CD4-positive, alpha-beta T cell treated with Interleukin-4 for 4 hours (primary cell): ENCODE data around the gene OS9.
"Not testable (repeated sequence)": the region's sequence is repeated elsewhere in the genome, so short reads cannot be mapped to it uniquely, and the experiment has no call there.

Experiments
- DNase-seq: peaks from one replicate; pipeline ENCODE4 v3.0.0-alpha.2; 2020

OS9 gene

GRCh38 chr12:57693659-57694458 lies at the start of gene OS9:
Gene OS9, plus strand, starts transcription at chr12:57694132. Its CDS starts 30 bp downstream, at chr12:57694162.
- DNase-seq: peak; percentile 100

GRCh38 chr12:57645990-57646658 lies 47.8 kb upstream of the OS9 start:
- DNase-seq: not testable (repeated sequence)

GRCh38 chr12:57646659-57647049 lies 47.3 kb upstream of the OS9 start:
- not testable (repeated sequence) for DNase-seq

GRCh38 chr12:57654042-57654441 lies 39.9 kb upstream of the OS9 start:
- DNase-seq: no peak

GRCh38 chr12:57655541-57656240 lies 38.2 kb upstream of the OS9 start:
- no peak for DNase-seq

- not testable (repeated sequence) for DNase-seq
Measured at GRCh38 chr12:57656408-57656807, 37.5 kb upstream of the OS9 start.

GRCh38 chr12:57657744-57658143 lies 36.2 kb upstream of the OS9 start:
- DNase-seq: no peak

GRCh38 chr12:57658890-57659289 lies 35.0 kb upstream of the OS9 start:
- no peak for DNase-seq

GRCh38 chr12:57661376-57661775 lies 32.6 kb upstream of the OS9 start:
- no peak for DNase-seq

GRCh38 chr12:57665066-57665820 lies 28.7 kb upstream of the OS9 start:
- not testable (repeated sequence) for DNase-seq

- DNase-seq: no peak
Measured at GRCh38 chr12:57666897-57667296, 27.0 kb upstream of the OS9 start.

- not testable (repeated sequence) for DNase-seq
Measured at GRCh38 chr12:57669691-57670090, 24.2 kb upstream of the OS9 start.

- not testable (repeated sequence) for DNase-seq
Measured at GRCh38 chr12:57671811-57672210, 22.1 kb upstream of the OS9 start.

- no peak for DNase-seq
Measured at GRCh38 chr12:57672801-57673200, 21.1 kb upstream of the OS9 start.

- no peak for DNase-seq
Measured at GRCh38 chr12:57674691-57675090, 19.2 kb upstream of the OS9 start.

GRCh38 chr12:57677947-57678346 lies 16.0 kb upstream of the OS9 start:
- not testable (repeated sequence) for DNase-seq

- no peak for DNase-seq
Measured at GRCh38 chr12:57679697-57680096, 14.2 kb upstream of the OS9 start.

- no peak for DNase-seq
Measured at GRCh38 chr12:57687862-57688261, 6.1 kb upstream of the OS9 start.

GRCh38 chr12:57688931-57689330 lies 5.0 kb upstream of the OS9 start:
- DNase-seq: no peak

- no peak for DNase-seq
Measured at GRCh38 chr12:57692500-57692899, 1.4 kb upstream of the OS9 start.

- DNase-seq: no peak
Measured at GRCh38 chr12:57693317-57693658, 644 bp upstream of the OS9 start.

- DNase-seq: no peak
Measured at GRCh38 chr12:57694459-57695019, 607 bp downstream of the OS9 start.
